ENCODE measurements around the gene NR2E1.

- no peak for TF ChIP-seq CTCF (conservative IDR thresholded peaks at IDR 0.05; ENCODE audit: low read length)
- no peak for TF ChIP-seq EZH2phosphoT487 (IDR thresholded peaks at IDR 0.05; ENCODE audit: borderline replicate concordance)
Measured at GRCh38 chr6:108179741-108180140, 13.9 kb downstream of the NR2E1 start.
